Lung (tissue), 12 donors: ENCODE results near the gene SPDYC. TPM values are rescaled to one million over a fixed set of nuclear protein-coding genes. Genes with fewer than 3 reads are reported as not detected.
A peak's percentile ranks its signal among the peaks of the same experiment; 100 is the strongest.

Experiments used
- ATAC-seq: fragments of 200-7000 bp; cut with Tn5 transposase; one replicate; pipeline ENCODE4 v1.9.1; 2020; ENCODE audit warnings: moderate number of reproducible peaks; ENCODE audit not compliant: insufficient read depth, low FRiP score
- DNase-seq, 3 donors: peaks; one replicate each; pipeline ENCODE4 v3.0.0-alpha.2; 2013 to 2017
- H3K27ac ChIP-seq, 2 donors: one replicate each; pipeline ENCODE4 v1.5.1; 2013; ENCODE audit warnings: mild to moderate bottlenecking in 2 of 2, moderate library complexity in 2 of 2, control low read depth in 1 of 2, inconsistent platforms in 1 of 2, low read depth in 1 of 2, low read length in 1 of 2
- H3K27me3 ChIP-seq, 3 donors: one replicate each; pipeline ENCODE4 v1.5.1; 2013; ENCODE audit warnings: low read length in 2 of 3; ENCODE audit not compliant: control insufficient read depth in 3 of 3, insufficient read depth in 3 of 3
- H3K36me3 ChIP-seq, 4 donors: one replicate each; pipeline ENCODE4 v1.5.1; 2013; ENCODE audit warnings: low read length in 4 of 4, mild to moderate bottlenecking in 1 of 4, moderate library complexity in 1 of 4; ENCODE audit not compliant: control insufficient read depth in 4 of 4, insufficient read depth in 4 of 4
- H3K4me1 ChIP-seq, 5 donors: one replicate each; pipeline ENCODE4 v1.5.1; 2013; ENCODE audit warnings: low read length in 5 of 5, mild to moderate bottlenecking in 2 of 5, moderate library complexity in 1 of 5; ENCODE audit not compliant: control insufficient read depth in 5 of 5, insufficient read depth in 5 of 5
- H3K4me3 ChIP-seq: one replicate; pipeline ENCODE4 v1.5.1; 2013; ENCODE audit warnings: mild to moderate bottlenecking, control low read depth, moderate library complexity
- H3K9ac ChIP-seq, 2 donors: one replicate each; pipeline ENCODE4 v1.5.1; 2013; ENCODE audit warnings: low read length in 2 of 2, control low read depth in 1 of 2; ENCODE audit not compliant: insufficient read depth in 1 of 2
- H3K9me3 ChIP-seq, 4 donors: one replicate each; pipeline ENCODE4 v1.5.1; 2013; ENCODE audit warnings: low read length in 3 of 4, mild to moderate bottlenecking in 1 of 4, moderate library complexity in 1 of 4; ENCODE audit not compliant: control insufficient read depth in 4 of 4, insufficient read depth in 3 of 4
- CTCF ChIP-seq: IDR thresholded peaks from 2 replicates; pipeline ENCODE4 v1.5.1; 2012; ENCODE audit warnings: mild to moderate bottlenecking; ENCODE audit errors: control extremely low read depth, extremely low read depth
- WGBS, 2 donors: extraction: QIAGEN DNeasy Blood & Tissue Kit; methylation state at CpG; one replicate each; pipeline ENCODE4 v1.1.7; 2013; 5-methylcytosine and 5-hydroxymethylcytosine counted together
- polyA plus RNA-seq, 2 donors: library from polyadenylated mRNA; stranded (reverse); fragments of 200-250 nt; gene quantifications; one replicate each; pipeline ENCODE4 v1.2.1, GENCODE V29; 2013
- total RNA-seq, 2 donors: library from RNA; depleted of rRNA in 1 of 2; stranded (reverse); fragments of >200 nt in 1 of 2; gene quantifications; one replicate each; pipeline ENCODE4 v1.2.1, GENCODE V29; 2014 to 2021
- donor health status: control.
- donor health status: control.
- donor health status: Bipolar disorder and iron deficiency.
- donor health status: healthy.
- donor health status: DM: yes; HTN: yes; CAD: no.

The SPDYC gene
- total and polyA plus RNA-seq, 4 donors = not detected

- H3K9ac ChIP-seq = no peak overlapping the region
- ATAC-seq (no peak), DNase-seq (no peak)
- no peak for TF ChIP-seq CTCF
- peak overlapping the region; percentile 82 to 85 for H3K27ac ChIP-seq
- 47 to 64% methylated on average over 3 of the region's 3 CpGs for WGBS, 2 donors
- no peaks in the 10 kb centered on the region for H3K9me3 ChIP-seq
- H3K36me3 ChIP-seq = no peaks in the 10 kb centered on the region
- H3K4me1 ChIP-seq = peaks cover 0 to 6% (median 3%) of the 10 kb centered on the region in 5 donors
- H3K27me3 ChIP-seq = no peaks in the 10 kb centered on the region
- H3K4me3 ChIP-seq = no peak overlapping the region
Observed at GRCh38 chr11:65151331-65151899, 18.6 kb upstream of the SPDYC start.

GRCh38 chr11:65152122-65152521 lies 17.9 kb upstream of the SPDYC start:
- no peaks in the 10 kb centered on the region for H3K36me3 ChIP-seq
- 70 to 71% methylated on average over 2 of the region's 2 CpGs for WGBS, 2 donors
- no peak for TF ChIP-seq CTCF
- DNase-seq (no peak), ATAC-seq (no peak)
- peaks cover 0 to 6% (median 3%) of the 10 kb centered on the region in 5 donors for H3K4me1 ChIP-seq
- H3K27ac ChIP-seq = no peak overlapping the region
- H3K4me3 ChIP-seq = no peak overlapping the region
- H3K9ac ChIP-seq = no peak overlapping the region
- H3K27me3 ChIP-seq = no peaks in the 10 kb centered on the region
- no peaks in the 10 kb centered on the region for H3K9me3 ChIP-seq

GRCh38 chr11:65156256-65156655 lies 13.8 kb upstream of the SPDYC start:
- no peaks in the 10 kb centered on the region for H3K27me3 ChIP-seq
- no peak overlapping the region for H3K9ac ChIP-seq
- H3K9me3 ChIP-seq = no peaks in the 10 kb centered on the region
- WGBS, 2 donors = 87 to 94% methylated on average over 3 of the region's 3 CpGs
- H3K36me3 ChIP-seq = no peaks in the 10 kb centered on the region
- no peak overlapping the region for H3K27ac ChIP-seq
- ATAC-seq (no peak), DNase-seq (no peak)
- no peaks in the 10 kb centered on the region for H3K4me1 ChIP-seq
- TF ChIP-seq CTCF = no peak
- no peak overlapping the region for H3K4me3 ChIP-seq

GRCh38 chr11:65156926-65157325 lies 13.1 kb upstream of the SPDYC start:
- TF ChIP-seq CTCF = no peak
- Histone ChIP-seq H3K27me3 (no peaks in the 10 kb centered on the region), H3K9me3 (no peaks in the 10 kb centered on the region), H3K27ac (no peak overlapping the region), H3K4me1 (no peaks in the 10 kb centered on the region), H3K9ac (no peak overlapping the region), H3K4me3 (no peak overlapping the region), H3K36me3 (no peaks in the 10 kb centered on the region)
- DNase-seq (no peak), ATAC-seq (no peak)
- 87 to 92% methylated on average over 3 of the region's 3 CpGs for WGBS, 2 donors
